DMS53 treated with DMSO at 0.1 percent for 48 hours (cell line): Measurements from ENCODE around the gene SHC1.

Experiments used
- DNase-seq: peaks from one replicate; lab custom pipeline; 2025; ENCODE audit not compliant: unreplicated experiment; lab: John Stamatoyannopoulos, UW

Gene SHC1

DNA sequence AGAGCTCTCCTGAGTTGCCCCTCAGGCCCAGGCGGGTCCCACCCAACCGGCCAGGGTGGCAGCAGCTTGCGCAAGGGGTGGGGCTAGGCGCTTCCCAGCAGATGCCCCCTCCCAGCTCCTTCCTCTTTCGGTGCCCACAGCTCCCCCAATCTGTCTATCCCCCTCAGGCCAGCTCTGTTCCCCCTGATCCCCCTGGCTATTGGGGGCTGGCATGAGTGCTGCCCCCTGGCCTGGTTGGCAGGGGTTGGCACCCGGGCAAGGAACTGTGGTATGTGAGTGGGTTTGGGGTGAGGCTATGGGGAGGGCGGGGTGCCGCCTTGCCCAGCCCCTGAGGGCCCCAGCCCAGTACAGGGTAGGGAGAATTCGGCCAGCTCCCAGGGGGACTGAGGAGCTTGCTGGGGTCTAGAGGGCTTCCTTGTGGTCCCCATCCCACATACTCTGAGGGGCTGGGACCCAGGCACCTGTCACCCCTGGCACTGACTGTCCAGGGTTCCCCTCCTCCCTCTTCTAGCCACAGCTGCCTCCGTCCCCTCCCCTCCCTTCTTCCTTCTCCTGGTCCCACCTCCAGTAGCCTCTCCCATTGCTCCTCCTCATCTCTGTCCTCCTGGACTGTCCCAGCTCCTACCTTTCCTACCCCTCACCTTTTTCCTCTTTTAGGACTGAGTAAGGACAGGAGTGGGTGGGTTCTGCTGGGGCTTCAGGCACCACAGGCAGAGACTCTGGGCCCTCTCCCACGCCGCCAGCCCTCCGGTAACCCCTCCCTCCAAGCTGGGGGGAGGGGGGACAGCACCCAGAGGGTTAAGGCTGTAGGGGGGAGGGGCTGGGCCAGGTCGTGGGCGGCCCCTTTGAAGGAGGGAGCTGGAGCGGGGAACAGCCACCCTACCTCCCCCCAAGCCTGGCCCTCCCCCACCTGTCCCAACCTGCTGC is 37.7 kb upstream of the SHC1 start:
- no peak for DNase-seq

DNA sequence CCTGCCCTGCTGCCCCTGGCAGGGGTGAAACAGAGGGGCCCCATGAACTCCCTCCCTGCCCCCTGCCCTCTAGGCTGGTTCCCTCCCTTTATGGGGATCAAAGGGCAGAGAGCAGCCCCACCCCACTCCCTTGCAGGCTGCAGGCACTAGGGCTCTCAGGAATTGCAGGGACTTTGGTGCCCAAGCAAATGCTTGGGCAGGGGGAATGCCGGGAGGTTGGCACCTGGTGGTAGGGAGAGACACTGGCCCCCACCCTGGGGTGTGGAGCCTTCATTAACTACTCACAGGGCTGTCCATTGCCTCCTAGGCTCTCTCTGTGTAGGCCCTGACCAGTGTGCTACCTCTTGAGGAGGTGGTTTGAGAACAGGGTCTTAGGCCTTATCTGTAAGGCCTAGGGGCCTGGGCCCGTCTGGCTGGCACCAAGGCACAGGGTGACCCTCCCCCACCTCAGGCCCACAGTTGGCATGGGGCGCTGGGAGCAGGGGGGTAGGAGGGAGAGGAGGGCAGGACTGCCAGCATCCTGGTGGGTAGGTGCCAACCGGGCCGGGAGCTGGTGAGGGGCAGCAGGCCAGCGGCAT is 36.8 kb upstream of the SHC1 start:
- DNase-seq: no peak

DNA sequence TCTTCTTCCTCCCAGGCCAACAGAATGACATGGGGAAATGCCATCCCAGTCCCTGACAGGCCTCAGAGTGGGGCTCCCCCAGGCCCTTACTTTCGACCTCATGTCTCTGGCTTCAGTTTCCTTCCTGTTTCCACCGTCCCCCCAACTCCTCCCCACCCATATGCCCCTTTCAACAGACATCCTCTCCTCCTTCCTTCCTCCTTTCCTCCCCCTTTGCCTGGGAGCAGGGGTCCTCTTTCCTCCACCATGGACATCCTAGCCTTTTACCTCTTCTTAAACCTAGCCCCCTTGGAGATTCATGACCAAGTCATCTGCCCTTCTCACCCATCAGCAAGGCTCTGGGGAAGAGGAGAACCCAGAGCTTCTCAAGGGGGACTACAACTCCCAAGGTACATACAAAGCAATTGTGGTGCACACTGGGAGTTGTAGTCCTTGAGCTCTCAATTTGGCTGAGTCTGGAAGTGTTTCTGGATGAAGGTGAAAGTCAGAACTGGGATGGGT is 36.1 kb upstream of the SHC1 start:
- no peak for DNase-seq

DNA sequence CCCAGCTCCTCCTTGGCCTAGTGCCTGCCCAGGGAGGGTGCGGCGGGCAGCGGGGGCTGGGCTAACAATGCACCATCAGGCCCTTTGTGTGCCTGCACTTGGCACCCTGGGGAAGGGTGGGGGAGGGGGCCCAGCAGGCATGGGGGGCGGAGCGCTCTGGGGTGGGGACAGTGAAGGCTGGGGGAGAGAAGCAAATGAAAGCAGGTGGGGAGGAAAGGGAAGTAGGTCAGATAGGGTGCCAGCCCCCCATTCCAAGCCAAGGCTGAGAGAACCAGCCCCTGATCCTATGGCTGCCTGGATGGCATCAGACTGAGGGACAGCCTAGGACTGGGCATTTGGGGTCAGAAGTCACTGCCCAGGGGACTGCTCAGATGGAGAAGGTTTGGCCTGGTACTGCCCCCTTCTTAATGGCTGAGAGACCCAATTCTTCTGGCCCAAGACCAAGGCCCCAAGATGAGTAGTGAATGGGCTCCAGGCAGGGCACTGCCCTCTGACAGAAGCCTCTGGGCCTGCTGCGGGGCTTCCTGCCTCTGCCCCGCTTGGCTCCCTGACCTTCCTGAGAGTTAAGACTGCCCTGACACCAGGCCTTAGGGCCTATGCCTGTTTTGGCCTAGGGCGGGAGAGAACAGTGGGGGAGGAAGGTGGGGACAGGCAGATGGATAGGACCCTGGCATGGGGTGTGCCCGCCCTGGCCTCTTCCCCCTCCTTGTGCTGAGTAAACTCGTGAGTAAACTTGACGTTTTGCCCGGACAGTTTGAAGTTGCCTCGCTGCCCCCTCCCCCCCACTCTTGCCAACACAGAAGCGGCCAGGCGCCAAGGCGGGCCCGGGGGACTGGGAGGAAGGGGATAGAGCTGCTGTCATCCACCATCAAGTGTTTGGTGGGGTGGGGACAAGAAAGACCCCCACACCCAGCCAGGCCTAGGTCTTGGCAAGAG is 34.8 kb upstream of the SHC1 start:
- DNase-seq: no peak

DNA sequence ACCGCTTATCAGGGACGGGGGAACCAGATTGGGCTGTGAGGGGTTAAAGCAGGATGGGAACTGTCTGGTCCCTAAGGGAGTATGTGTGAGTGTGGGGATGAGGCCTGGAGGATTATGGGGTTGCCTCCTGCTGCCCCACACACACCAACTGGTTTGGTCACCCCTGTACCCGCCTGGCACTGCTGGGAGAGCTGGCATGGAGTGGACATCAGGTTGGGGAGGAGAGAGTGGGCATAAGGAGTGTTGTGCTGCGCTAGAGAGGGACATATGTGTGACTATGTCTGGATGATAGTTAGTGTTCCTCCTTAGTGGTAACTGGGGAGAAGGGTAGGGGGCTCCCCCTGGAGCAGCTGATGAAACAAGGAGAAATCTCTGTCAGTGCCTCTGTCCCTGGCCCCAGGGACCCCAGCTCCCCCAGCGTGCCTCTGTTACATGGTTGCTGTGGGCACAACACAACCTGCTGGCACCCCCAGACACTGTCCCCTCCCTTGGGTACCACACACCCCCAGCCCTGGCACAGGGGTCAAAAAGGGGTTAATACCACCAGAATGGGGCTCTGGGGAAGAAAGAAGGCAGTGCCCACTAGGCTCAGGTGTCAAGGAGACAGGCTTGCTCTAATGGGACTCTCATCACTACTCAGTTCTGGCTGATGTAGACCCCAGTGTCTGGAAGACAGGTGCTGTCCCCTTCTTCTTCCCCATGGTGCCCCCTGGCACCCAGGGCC is 34.0 kb upstream of the SHC1 start:
- DNase-seq: no peak

DNA sequence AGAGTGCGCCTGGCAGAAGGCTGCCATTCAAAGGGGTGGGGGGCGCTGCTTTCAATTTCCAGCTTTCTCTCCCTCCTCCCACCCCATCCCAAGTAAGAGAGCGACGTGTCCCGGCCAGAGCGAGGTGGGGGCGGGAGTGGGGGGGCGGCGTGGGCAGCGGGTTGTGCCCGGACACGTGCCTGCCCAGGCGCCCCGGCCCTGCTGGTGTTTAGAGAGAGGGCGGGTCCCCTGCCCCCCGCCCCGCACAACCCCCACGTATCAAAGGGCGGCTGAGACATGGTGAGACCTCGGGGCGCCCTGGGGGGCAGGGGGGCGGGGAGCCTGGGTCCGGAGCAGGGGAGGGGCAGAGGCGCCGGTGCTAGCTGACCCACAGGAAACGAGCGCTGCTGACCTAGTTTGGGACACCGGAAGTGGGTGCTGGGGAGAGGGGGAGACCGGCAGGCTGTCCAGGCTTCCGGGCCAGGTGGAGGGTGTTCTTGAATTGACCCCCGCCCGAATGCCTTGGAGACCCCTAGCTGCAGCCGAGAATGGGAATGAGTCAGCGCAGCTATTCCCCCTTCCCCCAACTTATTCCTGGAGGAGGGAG is 33.3 kb upstream of the SHC1 start:
- DNase-seq: no peak

DNA sequence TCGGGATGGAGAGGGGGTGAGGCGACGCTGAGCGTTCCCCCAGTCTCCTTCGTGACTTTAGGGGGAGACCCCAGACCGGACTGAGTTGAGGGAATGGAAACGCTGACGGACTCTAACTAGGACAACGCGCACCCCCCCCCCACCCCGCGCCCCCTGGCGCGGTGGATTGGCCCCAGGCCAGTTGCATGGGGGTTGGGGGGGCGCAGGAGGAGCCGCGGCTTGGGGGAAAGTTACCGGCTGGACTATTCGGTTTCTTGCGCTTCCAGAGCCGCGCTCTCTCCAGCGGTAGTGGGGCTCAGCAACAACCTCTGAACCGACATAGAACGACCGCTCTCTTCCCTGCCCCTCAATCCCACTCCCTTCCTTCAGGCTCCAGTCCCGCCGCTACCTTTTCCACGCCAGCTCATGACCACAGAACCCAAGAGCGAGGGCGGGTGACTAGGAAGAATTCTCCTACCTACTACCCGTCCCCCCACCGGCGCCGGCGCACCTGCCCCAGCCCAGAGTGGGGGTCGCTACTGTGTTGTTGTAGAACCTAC is 32.7 kb upstream of the SHC1 start:
- no peak for DNase-seq

DNA sequence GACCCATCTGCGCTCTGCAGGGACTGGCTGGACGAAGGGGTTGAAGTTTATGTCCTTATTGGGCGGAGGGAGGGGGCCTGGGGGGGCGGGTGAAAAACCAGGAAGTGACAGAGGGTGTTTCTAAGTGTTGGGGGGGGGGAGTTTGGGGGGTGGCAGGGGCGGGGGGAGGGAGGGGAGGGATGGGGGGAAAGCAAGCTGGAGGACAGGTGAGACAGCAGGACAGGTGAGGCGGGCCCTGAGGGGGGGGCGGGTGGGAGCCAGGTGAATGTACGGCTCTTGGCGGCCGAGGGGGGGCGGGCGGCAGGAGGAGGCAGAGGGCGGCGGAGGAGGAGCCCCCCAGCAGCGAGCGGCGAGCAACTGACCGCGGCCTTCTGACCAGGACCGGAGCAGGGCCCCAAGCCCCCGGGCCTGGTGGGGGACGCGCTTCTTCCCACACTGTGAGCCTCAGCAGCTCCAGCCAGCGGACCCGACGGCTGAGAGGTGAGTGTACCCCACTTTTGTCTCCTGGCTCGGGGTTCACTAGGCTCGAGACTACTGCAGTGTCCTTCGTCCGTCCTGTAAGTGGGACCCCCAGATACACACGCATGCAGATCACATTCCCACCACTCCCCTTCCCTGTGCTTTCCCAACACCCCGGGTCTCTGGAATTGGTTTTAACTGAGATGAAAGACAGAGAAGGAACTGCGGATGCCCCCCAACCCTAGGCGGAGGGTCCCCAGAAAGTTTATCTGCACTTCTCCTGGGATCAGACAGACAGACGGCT is 32.1 kb upstream of the SHC1 start, which contains the start of gene ZBTB7B:
ZBTB7B (plus strand) TSS at position 339 of the 763 bp plus-strand sequence. CDS start 11,859 bp downstream, outside the sequence.
- peak; percentile 89 for DNase-seq

DNA sequence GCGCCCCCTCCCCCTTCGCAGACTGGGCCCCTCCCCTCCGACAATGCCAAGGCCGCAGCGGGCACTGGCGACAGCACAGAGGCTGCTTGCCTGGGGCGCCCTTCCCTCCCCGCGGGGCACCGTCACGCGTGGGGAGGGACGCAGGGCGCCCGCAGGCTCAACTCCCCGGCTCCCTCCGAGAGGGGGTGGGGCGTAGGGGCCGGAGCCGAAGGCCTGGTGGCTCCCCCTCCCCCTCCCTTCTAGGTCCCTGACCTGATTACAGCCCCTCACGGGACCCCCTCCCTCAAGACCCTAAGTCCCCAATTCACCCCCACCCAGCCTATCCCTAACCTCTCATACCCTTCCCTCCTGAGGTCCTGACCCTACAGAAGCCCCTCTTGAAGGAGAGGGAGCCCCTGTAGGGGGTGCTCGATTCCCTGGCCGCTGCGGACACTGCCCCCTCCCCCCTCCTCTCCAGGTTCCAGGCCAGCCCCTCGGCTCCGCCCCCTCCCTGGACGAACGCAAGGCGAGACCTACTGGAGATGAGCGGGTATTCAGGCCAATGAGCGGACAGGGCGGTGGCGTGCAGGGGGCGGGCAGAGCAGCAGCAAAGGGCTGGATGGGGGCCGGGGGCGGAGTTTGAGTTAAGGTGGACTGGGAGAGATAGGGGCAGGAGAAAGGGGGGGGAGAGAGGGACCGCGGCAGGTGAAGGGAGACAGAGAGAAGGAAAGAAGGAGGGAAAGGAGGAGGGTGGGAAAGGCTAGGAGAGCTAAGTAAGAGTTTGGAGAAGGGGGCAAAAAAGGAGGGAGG is 31.3 kb upstream of the SHC1 start:
- DNase-seq: peak; percentile 93

DNA sequence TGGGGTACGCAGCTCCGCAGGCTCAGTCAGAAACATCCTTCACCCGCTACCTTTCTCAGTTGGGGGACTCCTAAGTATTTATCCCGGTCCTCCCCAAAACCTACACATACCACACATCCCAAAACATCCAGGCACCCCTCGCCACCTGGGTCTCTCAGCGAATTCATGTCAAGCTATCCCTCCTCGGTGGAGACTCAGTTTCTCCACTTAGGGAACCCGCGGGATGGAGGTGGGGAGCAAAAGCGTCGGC is 30.8 kb upstream of the SHC1 start:
- no peak for DNase-seq

DNA sequence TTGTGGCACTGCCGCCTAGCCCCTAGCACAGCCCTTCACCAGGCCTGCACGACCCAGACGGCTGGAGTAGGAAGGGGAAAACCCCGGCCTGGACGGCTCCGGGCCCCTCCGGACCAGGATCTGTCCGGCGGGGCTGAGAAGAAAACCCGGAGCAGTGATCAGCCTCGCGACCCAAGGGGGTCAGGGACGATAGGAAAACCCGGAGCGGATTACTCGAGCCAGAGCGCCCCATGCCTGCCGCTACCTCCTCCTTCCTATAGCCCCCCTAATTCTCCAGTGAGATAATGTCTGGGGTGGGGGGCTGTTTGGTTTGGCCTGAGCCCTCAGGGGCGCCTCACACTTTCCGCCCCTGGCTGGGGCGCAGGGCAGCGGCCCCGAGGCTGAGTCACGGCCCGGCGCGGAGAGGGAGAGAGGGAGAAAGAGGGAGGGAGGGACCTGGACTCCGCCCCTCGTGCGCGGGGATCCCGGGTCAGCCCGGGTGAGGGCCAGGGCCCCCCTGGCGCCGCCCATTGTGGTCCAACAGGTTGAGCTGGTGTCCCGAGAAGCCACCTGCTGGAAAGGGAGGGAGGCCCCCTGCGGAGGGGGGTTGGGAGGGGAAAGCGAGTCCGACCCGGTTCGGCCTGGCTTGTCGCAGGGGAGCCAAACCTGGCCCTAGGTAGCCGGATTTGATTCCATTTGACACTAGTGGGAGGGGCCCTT is 30.3 kb upstream of the SHC1 start:
- DNase-seq: peak; percentile 89

DNA sequence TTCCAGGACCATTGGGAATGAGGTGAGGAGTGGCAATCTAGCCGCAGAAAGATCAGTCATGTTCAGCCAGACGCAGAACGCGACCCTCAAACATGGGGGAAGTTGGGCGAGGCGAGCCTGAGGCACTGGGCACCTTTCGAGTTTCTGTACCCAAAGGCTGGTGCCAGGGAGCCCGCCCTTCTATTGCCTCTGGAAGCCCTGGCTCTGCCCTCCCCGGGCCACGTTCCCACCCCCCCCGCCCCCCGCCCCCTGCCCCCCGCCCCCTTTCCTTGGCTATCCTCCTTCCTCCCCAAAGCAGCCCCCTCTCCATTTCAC is 29.8 kb upstream of the SHC1 start:
- no peak for DNase-seq

DNA sequence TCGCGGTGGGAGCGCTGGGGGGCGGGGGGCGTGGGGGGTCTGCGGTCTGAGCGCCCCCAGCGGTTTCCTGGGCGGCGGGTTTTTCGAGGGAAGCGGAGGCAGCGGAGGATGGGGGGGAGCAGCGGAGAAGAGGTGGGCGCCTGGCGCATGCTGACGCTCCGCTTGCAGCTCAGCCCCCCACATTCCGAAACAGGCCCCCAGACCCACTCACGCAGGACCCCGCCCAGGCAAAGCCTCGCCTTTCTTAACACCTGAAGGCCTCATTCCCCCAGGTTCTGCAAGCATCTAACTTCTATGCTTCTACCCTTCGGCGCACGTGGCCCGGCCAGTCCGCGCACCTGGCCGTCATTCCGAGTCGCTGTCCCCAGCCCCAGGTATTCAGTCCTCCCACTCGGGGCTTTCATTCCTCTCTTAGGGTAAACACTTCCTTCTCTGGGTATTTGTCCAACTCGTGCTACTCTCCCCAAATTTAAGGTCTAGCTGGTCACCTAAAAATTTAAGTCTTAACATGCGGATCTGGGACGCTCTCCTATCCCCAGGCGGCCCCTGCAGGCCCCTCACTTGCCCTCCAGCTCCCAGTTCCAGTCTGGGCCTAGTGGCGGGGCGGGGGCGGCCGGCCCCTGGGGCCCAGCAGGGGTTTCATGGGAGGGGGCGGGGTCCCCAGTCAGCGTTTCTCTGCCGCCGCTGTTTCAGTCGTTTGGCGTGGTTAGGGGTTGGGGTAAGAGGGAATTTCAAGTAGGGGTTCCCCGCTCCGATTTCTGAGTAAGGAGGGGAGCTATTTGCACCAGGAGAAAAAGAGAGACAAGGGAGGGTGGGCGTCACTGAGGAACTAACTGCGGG is 29.2 kb upstream of the SHC1 start:
- peak; percentile 65 for DNase-seq

DNA sequence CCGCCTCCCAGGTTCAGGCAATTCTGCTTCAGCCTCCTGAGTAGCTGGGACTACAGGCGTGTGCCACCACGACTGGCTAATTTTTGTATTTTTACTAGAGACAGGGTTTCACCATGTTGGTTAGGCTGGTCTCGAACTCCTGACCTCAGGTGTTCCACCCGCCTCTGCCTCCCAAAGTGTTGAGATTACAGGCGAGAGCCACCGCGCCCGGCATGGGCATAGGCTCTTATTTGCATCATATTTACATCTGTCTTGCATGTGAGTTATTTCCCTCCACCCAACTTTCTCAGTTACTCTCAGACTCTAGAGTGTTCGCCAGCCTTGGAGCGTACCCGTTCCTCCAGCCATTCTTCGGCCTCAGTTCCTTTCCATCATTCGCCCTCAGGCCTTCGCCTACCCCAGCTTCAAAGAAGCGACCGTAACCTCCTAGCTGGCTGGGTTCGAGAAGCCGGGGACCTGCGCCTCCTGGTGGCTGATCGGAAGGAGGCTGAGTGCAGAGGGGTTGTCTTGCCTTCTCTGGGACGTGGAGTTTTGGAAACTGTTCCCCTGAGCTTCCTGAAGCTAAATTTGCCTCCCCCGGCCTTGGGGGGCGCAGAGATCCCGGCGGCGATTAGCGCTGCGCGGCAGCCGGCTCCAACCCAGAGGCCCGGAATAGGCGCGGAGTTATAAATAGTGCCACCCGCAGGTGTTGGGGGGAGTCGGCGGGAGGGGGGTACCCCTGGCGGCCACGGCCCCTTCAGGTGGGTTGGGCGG is 28.4 kb upstream of the SHC1 start:
- DNase-seq: peak; percentile 23

DNA sequence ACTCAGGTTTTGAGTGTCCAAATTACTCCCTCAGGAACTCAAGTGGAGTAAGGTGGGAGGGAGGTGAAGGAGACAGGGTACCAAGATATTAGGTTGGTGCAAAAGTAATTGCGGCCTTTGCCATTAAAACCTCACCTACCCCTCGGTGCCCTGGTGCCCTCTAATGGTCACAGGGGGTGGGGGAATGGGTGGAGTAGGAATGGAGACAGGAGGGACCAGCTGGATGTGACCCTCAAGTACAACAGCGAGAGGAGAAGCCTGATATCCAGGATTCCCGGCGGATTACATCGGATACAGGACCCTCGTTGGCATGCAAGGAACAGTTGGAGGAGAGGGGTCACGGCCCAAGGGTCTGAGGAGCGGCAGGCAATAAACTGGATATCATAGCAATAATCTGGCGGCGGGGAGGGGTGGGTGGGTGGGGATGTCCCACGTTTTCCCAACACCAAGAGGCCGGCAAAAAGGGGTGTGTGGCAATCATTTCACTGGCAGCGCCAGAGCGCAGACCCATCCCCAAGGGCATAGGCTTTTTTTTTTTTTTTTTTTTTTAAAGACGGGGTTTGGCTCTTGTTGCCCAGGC is 27.7 kb upstream of the SHC1 start:
- DNase-seq: no peak

DNA sequence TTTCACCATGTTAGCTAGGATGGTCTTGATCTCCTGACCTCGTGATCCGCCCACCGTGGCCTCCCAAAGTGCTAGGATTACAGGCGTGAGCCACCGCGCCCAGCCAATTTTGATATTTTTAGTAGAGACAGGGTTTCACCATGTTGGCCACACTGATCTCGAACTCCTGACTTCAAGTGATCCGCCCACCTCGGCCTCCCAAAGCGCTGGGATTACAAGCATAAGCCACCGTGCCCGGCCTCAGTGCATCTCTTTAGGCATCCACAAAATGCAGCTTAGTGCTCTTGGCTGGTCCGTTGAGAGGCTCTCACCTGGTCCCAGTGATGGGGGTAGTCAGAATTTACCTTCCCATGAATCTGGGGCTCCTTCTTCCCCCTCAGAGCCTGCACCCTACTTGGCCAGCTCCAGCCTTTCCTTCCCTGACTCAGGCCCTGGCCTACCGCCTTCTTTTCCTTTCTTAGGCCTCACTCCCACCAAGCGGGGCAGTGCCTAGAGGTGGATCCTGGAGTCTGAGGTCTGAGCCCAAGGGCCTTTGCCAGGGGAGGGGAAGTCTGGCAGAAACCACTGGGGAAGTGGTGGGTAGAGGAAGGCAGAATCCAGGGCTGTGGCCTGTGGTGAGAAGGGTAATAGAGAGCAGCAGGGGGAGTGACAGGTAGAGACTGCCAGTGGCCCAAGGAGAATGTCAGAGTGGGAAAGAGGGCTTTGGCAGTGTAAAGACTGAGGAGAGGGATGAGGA is 26.6 kb upstream of the SHC1 start:
- DNase-seq: no peak
